ENCODE results near the gene GPC2. TPM values are rescaled to one million over a fixed set of nuclear protein-coding genes. Genes with fewer than 3 reads are reported as not detected.

GPC2 gene
- total RNA-seq, 1 donor from 2014 or later, result 0.77 TPM

DNA sequence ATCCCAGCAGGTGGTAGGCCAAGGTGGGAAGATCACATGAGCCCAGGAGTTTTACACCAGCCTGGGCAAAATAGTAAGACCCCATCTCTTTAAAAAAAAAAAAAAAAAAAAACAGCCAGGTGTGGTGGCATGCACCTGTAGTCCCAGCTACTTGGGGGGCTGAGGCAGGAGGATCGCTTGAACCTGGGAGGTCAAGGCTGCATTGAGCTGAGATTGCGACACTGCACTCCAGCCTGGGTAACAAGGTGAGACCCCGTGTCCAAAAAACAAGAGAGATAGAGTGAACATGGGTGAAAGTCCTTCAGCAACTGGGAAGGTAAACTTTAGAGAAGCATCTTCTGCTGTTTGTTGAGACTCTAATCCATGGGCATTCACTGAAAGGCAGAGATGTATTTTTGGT is 34.7 kb downstream of the GPC2 start:
- DNase-seq, result no peak
- H3K27ac ChIP-seq, result no peak overlapping the region
- H3K27me3 ChIP-seq (ENCODE audit: low read depth), result no peaks in the 10 kb centered on the region
- no peak overlapping the region for H3K4me3 ChIP-seq
- TF ChIP-seq, protein P1, sequence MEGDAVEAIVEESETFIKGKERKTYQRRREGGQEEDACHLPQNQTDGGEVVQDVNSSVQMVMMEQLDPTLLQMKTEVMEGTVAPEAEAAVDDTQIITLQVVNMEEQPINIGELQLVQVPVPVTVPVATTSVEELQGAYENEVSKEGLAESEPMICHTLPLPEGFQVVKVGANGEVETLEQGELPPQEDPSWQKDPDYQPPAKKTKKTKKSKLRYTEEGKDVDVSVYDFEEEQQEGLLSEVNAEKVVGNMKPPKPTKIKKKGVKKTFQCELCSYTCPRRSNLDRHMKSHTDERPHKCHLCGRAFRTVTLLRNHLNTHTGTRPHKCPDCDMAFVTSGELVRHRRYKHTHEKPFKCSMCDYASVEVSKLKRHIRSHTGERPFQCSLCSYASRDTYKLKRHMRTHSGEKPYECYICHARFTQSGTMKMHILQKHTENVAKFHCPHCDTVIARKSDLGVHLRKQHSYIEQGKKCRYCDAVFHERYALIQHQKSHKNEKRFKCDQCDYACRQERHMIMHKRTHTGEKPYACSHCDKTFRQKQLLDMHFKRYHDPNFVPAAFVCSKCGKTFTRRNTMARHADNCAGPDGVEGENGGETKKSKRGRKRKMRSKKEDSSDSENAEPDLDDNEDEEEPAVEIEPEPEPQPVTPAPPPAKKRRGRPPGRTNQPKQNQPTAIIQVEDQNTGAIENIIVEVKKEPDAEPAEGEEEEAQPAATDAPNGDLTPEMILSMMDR (IDR thresholded peaks at IDR 0.05), result no peak
- H3K9me3 ChIP-seq, result no peaks in the 10 kb centered on the region
- intact Hi-C loops (cut with DNase I), result no loop called here
- H3K4me1 ChIP-seq, result no peaks in the 10 kb centered on the region
- no peaks in the 10 kb centered on the region for H3K36me3 ChIP-seq
- no peak for ATAC-seq

DNA sequence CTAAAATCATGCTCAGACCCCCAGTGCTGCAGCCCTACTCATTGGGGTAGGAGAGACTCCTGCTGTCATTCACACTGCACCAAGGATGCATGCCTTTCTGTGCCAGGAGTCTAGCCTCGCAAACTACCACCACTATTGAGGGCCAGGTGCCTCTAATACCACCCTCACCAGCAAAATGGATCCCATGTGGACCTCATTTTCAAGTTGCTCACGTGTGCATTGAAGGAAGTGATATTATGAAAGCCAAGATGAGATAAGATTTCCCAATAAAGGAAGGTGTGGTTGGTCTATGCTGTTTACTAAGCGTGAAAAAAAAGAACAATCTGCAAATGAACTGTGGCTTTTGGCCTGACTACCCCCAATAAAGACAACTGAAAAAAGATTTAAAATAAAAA is 35.6 kb downstream of the GPC2 start:
- TF ChIP-seq, protein P1 (IDR thresholded peaks at IDR 0.05), result no peak
- Histone ChIP-seq H3K27me3 (ENCODE audit: low read depth) (no peaks in the 10 kb centered on the region), H3K9me3 (no peaks in the 10 kb centered on the region), H3K4me1 (no peaks in the 10 kb centered on the region), H3K27ac (no peak overlapping the region), H3K36me3 (no peaks in the 10 kb centered on the region), H3K4me3 (no peak overlapping the region)
- ATAC-seq (no peak), DNase-seq (no peak)
- intact Hi-C loops (cut with DNase I), result no loop called here

DNA sequence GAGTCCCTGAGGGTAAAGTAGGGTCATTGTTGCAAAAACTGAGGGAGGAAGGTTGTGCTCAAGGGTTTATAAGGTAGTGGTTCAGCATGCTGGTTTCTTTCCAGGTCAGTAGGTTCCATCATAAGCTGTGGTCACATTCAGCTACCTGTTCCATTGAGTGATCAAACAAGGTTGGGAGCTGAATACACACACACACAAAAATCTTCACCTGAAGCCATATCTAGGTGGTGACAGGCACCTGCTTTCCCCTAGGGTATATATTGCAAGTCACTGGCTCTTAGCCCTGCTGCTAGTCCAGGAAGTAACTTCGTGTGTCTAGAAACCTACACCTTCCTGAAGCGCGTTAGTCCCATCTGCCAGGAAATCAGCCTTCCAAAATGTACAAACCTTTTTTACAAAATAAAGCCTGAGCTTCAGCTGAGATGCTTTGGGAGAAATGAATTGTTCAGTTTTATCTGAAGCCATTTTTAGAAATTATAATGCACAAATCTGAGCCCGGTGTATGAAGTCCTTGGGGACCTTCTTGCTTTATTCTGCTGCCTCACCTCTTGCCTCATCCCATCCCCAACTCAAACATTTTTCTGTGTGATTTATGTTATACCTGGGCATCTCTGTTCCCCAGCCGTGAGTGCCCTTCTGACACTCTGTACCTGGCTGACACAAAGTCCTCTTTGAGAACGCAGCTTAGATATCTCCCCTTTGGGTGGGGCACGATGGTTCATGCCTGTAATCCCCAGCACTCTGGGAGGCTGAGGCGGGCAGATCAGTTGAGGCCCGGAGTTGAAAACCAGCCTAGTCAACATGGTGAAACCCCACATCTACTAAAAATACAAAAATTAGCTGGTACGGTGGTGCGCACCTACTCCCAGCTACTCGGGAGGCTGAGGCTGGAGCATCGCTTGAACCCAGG is 39.1 kb downstream of the GPC2 start:
- H3K27ac ChIP-seq, result no peak overlapping the region
- DNase-seq, result no peak
- intact Hi-C loops (cut with DNase I), result no loop called here

DNA sequence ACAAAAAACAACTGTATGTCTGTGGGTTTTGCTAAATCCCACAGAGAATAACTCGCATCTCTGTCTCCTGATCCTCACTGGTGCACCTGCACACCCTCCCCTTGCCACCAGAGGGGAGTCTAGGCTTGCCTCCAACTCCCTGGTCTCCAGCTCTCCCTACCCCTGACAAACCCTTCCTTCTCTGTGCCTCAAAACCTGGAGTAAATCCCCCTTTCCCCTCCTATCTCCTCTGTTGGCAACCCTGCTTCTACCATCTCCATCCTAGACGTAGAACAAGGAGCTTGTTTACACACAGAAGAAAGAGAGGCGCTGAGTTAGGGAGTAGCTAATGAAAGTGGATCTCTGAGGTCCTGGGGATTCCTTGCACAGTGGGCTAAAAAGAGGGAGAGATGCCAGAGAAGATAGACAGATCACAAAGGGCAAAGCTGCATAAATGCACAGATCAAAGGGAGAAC is 44.5 kb downstream of the GPC2 start:
- Histone ChIP-seq H3K9me3 (no peaks in the 10 kb centered on the region), H3K4me3 (no peak overlapping the region), H3K4me1 (peaks cover 15% of the 10 kb centered on the region), H3K27me3 (ENCODE audit: low read depth) (no peaks in the 10 kb centered on the region), H3K36me3 (no peaks in the 10 kb centered on the region), H3K27ac (no peak overlapping the region)
- intact Hi-C loops (cut with DNase I), result no loop called here
- DNase-seq, result no peak
- ATAC-seq, result peak; percentile 79 to 81
- TF ChIP-seq, protein P1 (IDR thresholded peaks at IDR 0.05), result peak; percentile 84

More for the DNA sequence above, 39.1 kb downstream of the GPC2 start:
- TF ChIP-seq, protein P1 (IDR thresholded peaks at IDR 0.05), result no peak
- no peaks in the 10 kb centered on the region for H3K4me1 ChIP-seq
- H3K9me3 ChIP-seq, result no peaks in the 10 kb centered on the region
- no peak overlapping the region for H3K4me3 ChIP-seq
- H3K27me3 ChIP-seq (ENCODE audit: low read depth), result no peaks in the 10 kb centered on the region
- ATAC-seq, result no peak
- H3K36me3 ChIP-seq, result no peaks in the 10 kb centered on the region

DNA sequence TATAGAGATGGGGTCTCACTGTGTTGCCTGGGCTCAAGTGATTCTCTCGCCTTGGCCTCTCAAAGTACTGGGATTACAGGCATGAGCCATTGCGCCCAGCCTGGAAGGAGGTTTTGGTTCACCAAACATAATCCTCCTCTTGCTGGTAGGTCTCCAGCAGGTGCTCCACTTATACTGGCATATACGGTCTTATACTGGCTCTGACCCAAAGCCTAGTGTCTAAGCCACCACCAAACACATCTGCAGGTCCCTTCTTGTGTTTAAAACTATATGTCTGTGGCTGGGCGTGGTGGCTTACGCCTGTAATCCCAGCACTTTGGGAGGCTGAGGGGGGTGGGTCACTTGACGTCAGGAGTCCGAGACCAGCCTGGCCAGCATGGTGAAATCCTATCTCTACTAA is 45.1 kb downstream of the GPC2 start:
- H3K27me3 ChIP-seq (ENCODE audit: low read depth), result no peaks in the 10 kb centered on the region
- ATAC-seq (no peak), DNase-seq (no peak)
- TF ChIP-seq, protein P1 (IDR thresholded peaks at IDR 0.05), result no peak
- no peaks in the 10 kb centered on the region for H3K36me3 ChIP-seq
- intact Hi-C loops (cut with DNase I), result no loop called here
- no peaks in the 10 kb centered on the region for H3K9me3 ChIP-seq
- peaks cover 17% of the 10 kb centered on the region for H3K4me1 ChIP-seq
- no peak overlapping the region for H3K27ac ChIP-seq
- H3K4me3 ChIP-seq, result no peak overlapping the region
